Body of pancreas (tissue), 4 donors: ENCODE results near the gene CAPN10. TPM values are rescaled to one million over a fixed set of nuclear protein-coding genes. Genes with fewer than 3 reads are reported as not detected.

Source experiments
- ATAC-seq: fragments of 150-250 bp; one replicate; pipeline ENCODE4 v1.9.1; 2016
- DNase-seq, 4 donors: peaks; one replicate each; pipeline ENCODE4 v3.0.0-alpha.2; 2019
- H3K27ac ChIP-seq, 4 donors: fragments of 200-600 bp; sonication (generic); 1 replicate in 3 of 4; 2 replicates in 1 of 4; pipeline versions ENCODE4 v1.5.1 to v1.6.1; 2016 to 2019; ENCODE audit warnings: mild to moderate bottlenecking in 1 of 4, mixed read lengths in 1 of 4, moderate library complexity in 1 of 4
- H3K27me3 ChIP-seq, 2 donors: fragments of 200-600 bp; sonication (generic); one replicate each; pipeline ENCODE4 v1.6.0; 2016; ENCODE audit warnings: mild to moderate bottlenecking in 1 of 2
- H3K36me3 ChIP-seq, 2 donors: fragments of 200-600 bp; sonication (generic); replicated peaks in 1 of 2; 2 replicates each; pipeline ENCODE4 v1.5.1; 2016; ENCODE audit warnings: low read depth in 2 of 2; ENCODE audit not compliant: insufficient read depth in 1 of 2
- H3K4me1 ChIP-seq: fragments of 200-600 bp; sonication (generic); one replicate; pipeline ENCODE4 v1.6.0; 2016
- H3K4me3 ChIP-seq, 2 donors: fragments of 200-600 bp; sonication (generic); 1 replicate in 1 of 2; 2 replicates in 1 of 2; pipeline ENCODE4 v1.5.1; 2016 to 2019
- H3K9me3 ChIP-seq, 3 donors: fragments of 200-600 bp; sonication (generic); 1 replicate in 2 of 3; 2 replicates in 1 of 3; pipeline ENCODE4 v1.5.1; 2016
- CTCF ChIP-seq, 7 experiments: fragments of 450-650 bp in 4 of 7; fragments of 200-600 bp in 3 of 7; sonication (generic) in 3 of 7; IDR thresholded peaks; one replicate each; pipeline ENCODE4 v1.5.1; 2016 to 2019; ENCODE audit warnings: antibody characterized with exemption in 7 of 7
- POLR2A ChIP-seq, 3 donors: fragments of 450-650 bp; IDR thresholded peaks; one replicate each; pipeline ENCODE4 v1.6.1; 2016; ENCODE audit warnings: antibody characterized with exemption in 3 of 3, mild to moderate bottlenecking in 2 of 3
- WGBS, 2 donors: methylation state at CpG; one replicate each; pipeline ENCODE4 v1.1.5; 2017; 5-methylcytosine and 5-hydroxymethylcytosine counted together
- intact Hi-C: fragments of 100-400 bp; cut with DNase I; formaldehyde crosslinking; loops from one replicate; pipeline ENCODE4 v1.15.1; 2023
- total RNA-seq, 2 donors: library from RNA; depleted of rRNA; stranded (reverse); fragments of >200 nt; gene quantifications; one replicate each; pipeline ENCODE4 v1.1.0, GENCODE V29; 2016

Gene CAPN10
- total RNA-seq, 2 donors from 2014 or later: 16.3 to 34.3 TPM

DNA sequence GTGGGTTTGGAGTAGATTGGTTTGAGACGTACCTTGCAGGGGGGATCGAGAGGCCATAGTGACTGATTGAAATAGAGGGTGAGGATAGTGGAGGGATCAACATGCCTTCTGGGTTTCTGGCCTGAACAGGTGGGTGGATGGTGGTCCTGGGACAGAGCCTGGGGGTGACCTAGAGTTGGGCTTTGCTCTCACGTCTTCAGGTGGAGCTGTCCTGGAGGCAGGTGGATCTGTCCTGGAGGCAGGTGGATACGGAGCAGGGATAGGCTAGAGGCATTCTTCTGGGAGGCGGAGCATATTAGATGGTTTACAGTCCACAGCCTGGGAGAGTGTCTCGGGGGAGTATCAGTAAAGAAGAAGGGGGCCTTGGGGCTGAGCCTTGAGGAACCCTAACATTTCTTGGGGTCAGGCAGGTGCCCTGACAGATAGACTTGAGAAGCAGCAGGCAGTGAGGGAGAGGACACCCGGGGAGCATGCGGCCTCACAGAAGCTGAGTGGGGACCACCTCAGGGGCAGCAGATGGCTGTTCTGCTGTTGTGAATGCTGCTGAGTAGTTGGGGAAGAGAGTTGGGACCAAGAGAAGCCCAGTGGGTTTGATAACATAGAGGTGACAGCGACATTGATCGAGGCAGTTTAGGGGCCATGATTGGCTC, 1.6 kb downstream of the CAPN10 start:
- TF ChIP-seq POLR2A (IDR thresholded peaks at IDR 0.05): no peak
- intact Hi-C loops: no loop called here
- no peak for ATAC-seq
- peak in 2 of 4 donors; percentile 2 to 8 for DNase-seq
- H3K27ac ChIP-seq: no peak overlapping the region
- 75 to 78% methylated on average over 10 of the region's 10 CpGs for WGBS, 2 donors
- no peaks in the 10 kb centered on the region for H3K36me3 ChIP-seq
- peaks cover 35% of the 10 kb centered on the region for H3K4me1 ChIP-seq
- no peaks in the 10 kb centered on the region for H3K9me3 ChIP-seq
- no peak overlapping the region for H3K4me3 ChIP-seq
- no peaks in the 10 kb centered on the region for H3K27me3 ChIP-seq

DNA sequence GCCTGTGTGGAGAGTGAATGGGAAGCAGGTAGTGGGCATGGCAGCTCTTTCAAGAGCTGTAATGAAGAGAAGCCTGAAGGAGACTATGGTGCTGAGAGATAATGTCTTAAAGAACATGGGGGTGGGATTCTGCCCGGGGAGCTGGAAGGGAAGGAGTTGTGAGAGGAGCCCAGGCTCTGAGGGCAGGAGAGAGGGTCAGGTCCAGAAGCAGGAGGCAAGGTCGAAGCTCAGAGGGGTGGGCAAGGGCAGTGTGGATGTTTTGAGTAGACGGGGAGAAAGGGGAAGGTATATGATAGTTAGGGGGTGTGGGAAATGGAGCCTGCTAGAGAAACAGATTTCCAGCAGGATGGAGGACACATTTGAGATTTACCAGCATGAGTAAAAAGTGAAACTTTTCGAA, 2.1 kb downstream of the CAPN10 start:
- Histone ChIP-seq H3K27me3 (no peaks in the 10 kb centered on the region), H3K4me3 (no peak overlapping the region), H3K9me3 (no peaks in the 10 kb centered on the region), H3K36me3 (no peaks in the 10 kb centered on the region), H3K4me1 (peaks cover 32% of the 10 kb centered on the region), H3K27ac (no peak overlapping the region)
- 66 to 72% methylated on average over 4 of the region's 4 CpGs for WGBS, 2 donors
- no peak for ATAC-seq
- TF ChIP-seq POLR2A (IDR thresholded peaks at IDR 0.05) (no peak), CTCF (IDR thresholded peaks at IDR 0.05) (no peak)
- intact Hi-C loops: no loop called here
- peak in 1 of 4 donors; percentile 7 for DNase-seq

GRCh38 chr2:240589375-240589774, 2.8 kb downstream of the CAPN10 start:
- DNase-seq (peak in 1 of 4 donors; percentile 7), ATAC-seq (no peak)
- H3K27me3 ChIP-seq: no peaks in the 10 kb centered on the region
- H3K4me1 ChIP-seq: peaks cover 27% of the 10 kb centered on the region
- TF ChIP-seq CTCF (IDR thresholded peaks at IDR 0.05) (no peak), POLR2A (IDR thresholded peaks at IDR 0.05) (no peak)
- no peaks in the 10 kb centered on the region for H3K9me3 ChIP-seq
- 76 to 83% methylated on average over 7 to 10 of the region's 14 CpGs for WGBS, 2 donors
- no peak overlapping the region for H3K27ac ChIP-seq
- no peak overlapping the region for H3K4me3 ChIP-seq
- H3K36me3 ChIP-seq: no peaks in the 10 kb centered on the region
- intact Hi-C loops: no loop called here

- 71 to 88% methylated on average over 5 to 16 of the region's 16 CpGs for WGBS, 2 donors
Measured at GRCh38 chr2:240589850-240590525, 3.5 kb downstream of the CAPN10 start.

More at GRCh38 chr2:240589850-240590525, 3.5 kb downstream of the CAPN10 start:
- Histone ChIP-seq H3K9me3 (no peaks in the 10 kb centered on the region), H3K36me3 (no peaks in the 10 kb centered on the region), H3K4me3 (no peak overlapping the region), H3K27me3 (no peaks in the 10 kb centered on the region), H3K27ac (no peak overlapping the region), H3K4me1 (peaks cover 21% of the 10 kb centered on the region)
- TF ChIP-seq POLR2A (IDR thresholded peaks at IDR 0.05) (no peak), CTCF (IDR thresholded peaks at IDR 0.05) (no peak)
- intact Hi-C loops: no loop called here
- DNase-seq (no peak), ATAC-seq (no peak)
